ENCODE measurements around the gene CHST9.

CHST9 gene

GRCh38 chr18:26925313-26925712, 259.8 kb downstream of the CHST9 start:
- no peak for DNase-seq

GRCh38 chr18:26922313-26922712, 262.8 kb downstream of the CHST9 start:
- no peak for DNase-seq

- DNase-seq, result no peak
Observed at GRCh38 chr18:26920644-26921043, 264.5 kb downstream of the CHST9 start.

GRCh38 chr18:26919627-26920026, 265.5 kb downstream of the CHST9 start:
- no peak for DNase-seq

GRCh38 chr18:26919201-26919600, 265.9 kb downstream of the CHST9 start:
- no peak for DNase-seq

GRCh38 chr18:26911840-26912239, 273.3 kb downstream of the CHST9 start:
- no peak for DNase-seq

GRCh38 chr18:26909599-26910290, 275.4 kb downstream of the CHST9 start:
- DNase-seq, result no peak

GRCh38 chr18:26908906-26909305, 276.2 kb downstream of the CHST9 start:
- no peak for DNase-seq

- no peak for DNase-seq
Observed at GRCh38 chr18:26902291-26902690, 282.8 kb downstream of the CHST9 start.

GRCh38 chr18:26901020-26901419, 284.1 kb downstream of the CHST9 start:
- no peak for DNase-seq

- DNase-seq, result no peak
Observed at GRCh38 chr18:26894426-26894825, 290.7 kb downstream of the CHST9 start.

GRCh38 chr18:26893996-26894395, 291.1 kb downstream of the CHST9 start:
- DNase-seq, result no peak

- DNase-seq, result no peak
Observed at GRCh38 chr18:26888259-26888658, 296.8 kb downstream of the CHST9 start.

- DNase-seq, result no peak
Observed at GRCh38 chr18:26875040-26875654, 310.0 kb downstream of the CHST9 start.

GRCh38 chr18:26874283-26874682, 310.8 kb downstream of the CHST9 start:
- DNase-seq, result no peak

- DNase-seq, result no peak
Observed at GRCh38 chr18:26869640-26870039, 315.5 kb downstream of the CHST9 start.

- DNase-seq, result no peak
Observed at GRCh38 chr18:26868968-26869586, 316.0 kb downstream of the CHST9 start.

GRCh38 chr18:26867471-26867870, 317.6 kb downstream of the CHST9 start:
- DNase-seq, result no peak

- DNase-seq, result peak; percentile 5
Observed at GRCh38 chr18:26865557-26865956, 319.6 kb downstream of the CHST9 start, which contains the start of gene AQP4. Gene AQP4, minus strand, starts transcription at chr18:26865707. Its CDS starts 18 bp downstream, at chr18:26865689.

- no peak for DNase-seq
Observed at GRCh38 chr18:26864658-26865057, 320.4 kb downstream of the CHST9 start.

- DNase-seq, result no peak
Observed at GRCh38 chr18:26863921-26864497, 321.1 kb downstream of the CHST9 start.

- peak; percentile 88 for DNase-seq
Observed at GRCh38 chr18:26863122-26863879, 321.8 kb downstream of the CHST9 start.

GRCh38 chr18:26862084-26862483, 323.0 kb downstream of the CHST9 start:
- DNase-seq, result no peak

All from NCI-H1105 (cell line).